Left lung (tissue), 10 donors: Measurements from ENCODE around the gene NPAT. TPM values are rescaled to one million over a fixed set of nuclear protein-coding genes. Genes with fewer than 3 reads are reported as not detected.
A peak's percentile ranks its signal among the peaks of the same experiment; 100 is the strongest.

Source experiments
- ATAC-seq: fragments of 200-7000 bp; cut with Tn5 transposase; one replicate; pipeline ENCODE4 v1.9.1; 2020; ENCODE audit warnings: moderate library complexity
- DNase-seq, 4 donors: peaks; one replicate each; pipeline ENCODE4 v3.0.0-alpha.2; 2013 to 2020
- H3K27ac ChIP-seq, 2 donors: fragments of 200-600 bp; sonication (generic) in 1 of 2; one replicate each; pipeline versions ENCODE4 v1.5.0 to v1.8.0; 2020 to 2021
- H3K27me3 ChIP-seq, 2 donors: fragments of 200-600 bp; sonication (generic) in 1 of 2; one replicate each; pipeline versions ENCODE4 v1.5.0 to v1.8.0; 2020 to 2021
- H3K36me3 ChIP-seq, 2 donors: fragments of 200-600 bp; sonication (generic) in 1 of 2; one replicate each; pipeline versions ENCODE4 v1.5.0 to v1.8.0; 2020 to 2021
- H3K4me1 ChIP-seq, 2 donors: fragments of 200-600 bp; one replicate each; pipeline ENCODE4 v1.8.0; 2021
- H3K4me3 ChIP-seq, 2 donors: fragments of 200-600 bp; sonication (generic) in 1 of 2; one replicate each; pipeline versions ENCODE4 v1.5.0 to v1.8.0; 2020 to 2021; ENCODE audit warnings: mild to moderate bottlenecking in 1 of 2
- H3K9me3 ChIP-seq, 2 donors: fragments of 200-600 bp; sonication (generic) in 1 of 2; one replicate each; pipeline versions ENCODE4 v1.5.0 to v1.8.0; 2020 to 2021
- intact Hi-C, 2 donors: fragments of 100-400 bp; cut with DNase I; formaldehyde crosslinking; loops; one replicate each; pipeline versions ENCODE4 v1.11.2 to v1.14.2; 2022
- polyA plus RNA-seq, 6 donors: library from polyadenylated mRNA; unstranded; fragments of 120-200 nt; gene quantifications; one replicate each; pipeline ENCODE4 v1.2.1, GENCODE V29; 2013; ENCODE audit not compliant: insufficient read length in 6 of 6
- total RNA-seq, 2 donors: library from RNA; stranded (reverse); fragmentation: NEBNext Ultra II Directional; extraction: Animal tissue kit (Norgen Biotek cat#: 25700); gene quantifications; one replicate each; pipeline ENCODE4 v1.2.1, GENCODE V29; 2021
- TF ChIP-seq, protein P1 (sequence below), 2 donors: fragments of 200-600 bp; sonication (generic) in 1 of 2; IDR thresholded peaks; one replicate each; pipeline versions ENCODE4 v1.5.0 to v1.8.0; 2021; ENCODE audit warnings: antibody characterized with exemption in 2 of 2
- donor health status: DM: no; HTN: yes; CAD: no.
- donor health status: DM: no; HTN: no; CAD: no.

Gene NPAT
- total and polyA plus RNA-seq, 8 donors = 13.6 to 22.5 (median 19.2) TPM

DNA sequence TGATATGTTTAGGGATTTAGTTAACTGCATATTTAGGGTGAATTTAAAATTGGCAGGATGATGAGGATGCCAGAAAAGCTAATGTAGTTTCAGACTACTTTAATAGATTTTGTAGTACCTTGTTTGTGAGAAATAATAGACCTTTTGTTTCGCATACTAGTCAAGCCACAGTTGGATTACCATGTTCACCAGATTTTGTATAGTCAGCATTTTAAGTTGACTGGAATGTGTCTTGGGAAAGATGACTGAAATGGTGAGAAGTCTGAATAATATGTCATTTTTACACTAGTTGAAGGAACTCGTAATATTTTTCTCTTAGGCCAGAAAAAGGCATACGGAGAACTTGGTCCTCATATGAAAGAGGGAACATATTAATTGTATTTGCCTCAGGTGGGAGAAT is 23.9 kb upstream of the NPAT start:
- H3K4me1 ChIP-seq = no peaks in the 10 kb centered on the region
- H3K27me3 ChIP-seq = no peaks in the 10 kb centered on the region
- ATAC-seq = no peak
- H3K36me3 ChIP-seq = peaks cover 0 to 40% of the 10 kb centered on the region in 2 donors
- TF ChIP-seq, protein P1, sequence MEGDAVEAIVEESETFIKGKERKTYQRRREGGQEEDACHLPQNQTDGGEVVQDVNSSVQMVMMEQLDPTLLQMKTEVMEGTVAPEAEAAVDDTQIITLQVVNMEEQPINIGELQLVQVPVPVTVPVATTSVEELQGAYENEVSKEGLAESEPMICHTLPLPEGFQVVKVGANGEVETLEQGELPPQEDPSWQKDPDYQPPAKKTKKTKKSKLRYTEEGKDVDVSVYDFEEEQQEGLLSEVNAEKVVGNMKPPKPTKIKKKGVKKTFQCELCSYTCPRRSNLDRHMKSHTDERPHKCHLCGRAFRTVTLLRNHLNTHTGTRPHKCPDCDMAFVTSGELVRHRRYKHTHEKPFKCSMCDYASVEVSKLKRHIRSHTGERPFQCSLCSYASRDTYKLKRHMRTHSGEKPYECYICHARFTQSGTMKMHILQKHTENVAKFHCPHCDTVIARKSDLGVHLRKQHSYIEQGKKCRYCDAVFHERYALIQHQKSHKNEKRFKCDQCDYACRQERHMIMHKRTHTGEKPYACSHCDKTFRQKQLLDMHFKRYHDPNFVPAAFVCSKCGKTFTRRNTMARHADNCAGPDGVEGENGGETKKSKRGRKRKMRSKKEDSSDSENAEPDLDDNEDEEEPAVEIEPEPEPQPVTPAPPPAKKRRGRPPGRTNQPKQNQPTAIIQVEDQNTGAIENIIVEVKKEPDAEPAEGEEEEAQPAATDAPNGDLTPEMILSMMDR (IDR thresholded peaks at IDR 0.05) = no peak
- no peaks in the 10 kb centered on the region for H3K9me3 ChIP-seq
- no peak for DNase-seq
- no peak overlapping the region for H3K4me3 ChIP-seq
- intact Hi-C loops = no loop called here
- peak overlapping the region in 1 of 2 donors; percentile 28 for H3K27ac ChIP-seq

DNA sequence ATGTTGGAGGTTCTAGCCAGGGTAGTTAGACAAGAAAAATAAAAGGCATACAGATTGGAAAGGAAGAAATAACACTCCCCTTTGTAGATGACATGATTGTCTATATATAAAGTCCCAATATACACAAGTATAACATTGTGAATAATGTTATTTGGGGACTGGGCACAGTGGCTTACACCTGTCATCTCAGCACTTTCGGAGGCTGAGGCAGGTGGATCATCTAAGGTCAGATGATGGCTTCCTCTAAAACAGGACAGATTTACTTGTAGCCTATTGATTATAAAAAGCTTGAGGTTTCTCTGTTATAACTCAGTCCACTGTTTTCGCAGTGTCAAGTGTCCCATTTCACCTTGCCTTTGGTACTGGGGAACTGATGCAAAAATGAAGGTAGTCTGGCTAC is 20.0 kb upstream of the NPAT start:
- peaks cover 0 to 20% of the 10 kb centered on the region in 2 donors for H3K36me3 ChIP-seq
- H3K4me1 ChIP-seq = peaks cover 0 to 3% of the 10 kb centered on the region in 2 donors
- no peak overlapping the region for H3K4me3 ChIP-seq
- TF ChIP-seq, protein P1 (IDR thresholded peaks at IDR 0.05) = no peak
- H3K27ac ChIP-seq = no peak overlapping the region
- intact Hi-C loops = no loop called here
- DNase-seq (no peak), ATAC-seq (no peak)
- H3K27me3 ChIP-seq = no peaks in the 10 kb centered on the region
- no peaks in the 10 kb centered on the region for H3K9me3 ChIP-seq

DNA sequence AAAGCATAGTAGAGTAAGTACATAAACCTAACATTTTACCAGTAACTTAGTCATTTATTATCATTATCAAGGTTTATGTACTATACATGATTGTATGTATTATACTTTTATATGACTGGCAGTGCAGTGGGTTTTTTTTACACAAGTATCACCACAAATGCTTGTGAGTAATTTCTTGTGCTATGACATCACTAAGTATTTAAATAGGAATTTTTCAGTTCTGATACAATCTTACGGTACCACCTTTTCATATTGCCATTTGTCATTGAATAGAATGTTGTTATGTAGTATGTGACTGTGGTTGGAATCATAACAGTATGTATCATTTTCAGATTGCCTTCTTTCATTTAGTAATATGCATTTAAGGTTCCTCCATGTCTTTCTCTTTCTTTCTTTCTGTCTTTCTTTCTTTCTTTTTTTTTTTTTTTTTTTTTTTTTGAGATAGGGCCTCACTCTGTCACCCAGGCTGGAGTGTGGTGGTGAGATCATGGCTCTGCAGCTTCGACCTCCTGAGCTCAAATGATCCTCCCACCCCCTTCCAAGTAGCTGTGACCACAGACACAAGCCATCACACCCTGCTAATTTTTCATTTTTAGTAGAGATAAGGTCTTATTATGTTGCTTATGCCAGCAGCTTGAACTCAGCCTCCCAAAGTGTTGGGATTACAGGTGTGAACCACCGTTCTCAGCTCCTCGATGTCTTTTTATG is 19.0 kb upstream of the NPAT start:
- Histone ChIP-seq H3K27me3 (no peaks in the 10 kb centered on the region), H3K4me1 (peaks cover 0 to 12% of the 10 kb centered on the region in 2 donors), H3K4me3 (no peak overlapping the region), H3K9me3 (no peaks in the 10 kb centered on the region), H3K36me3 (peaks cover 0 to 16% of the 10 kb centered on the region in 2 donors), H3K27ac (no peak overlapping the region)
- TF ChIP-seq, protein P1 (IDR thresholded peaks at IDR 0.05) = no peak
- DNase-seq = no peak
- no peak for ATAC-seq
- intact Hi-C loops = no loop called here

- no peaks in the 10 kb centered on the region for H3K27me3 ChIP-seq
- no peak overlapping the region for H3K4me3 ChIP-seq
- H3K4me1 ChIP-seq = peaks cover 0 to 23% of the 10 kb centered on the region in 2 donors
- DNase-seq (no peak), ATAC-seq (no peak)
- H3K27ac ChIP-seq = no peak overlapping the region
- intact Hi-C loops = no loop called here
- peaks cover 0 to 35% of the 10 kb centered on the region in 2 donors for H3K36me3 ChIP-seq
- TF ChIP-seq, protein P1 (IDR thresholded peaks at IDR 0.05) = no peak
- no peaks in the 10 kb centered on the region for H3K9me3 ChIP-seq
These were observed 16.6 kb upstream of the NPAT start for GRCh38 chr11:108239076-108239475.

GRCh38 chr11:108237058-108237481 is 14.6 kb upstream of the NPAT start:
- Histone ChIP-seq H3K4me1 (peaks cover 0 to 23% of the 10 kb centered on the region in 2 donors), H3K4me3 (no peak overlapping the region), H3K9me3 (no peaks in the 10 kb centered on the region), H3K27me3 (no peaks in the 10 kb centered on the region), H3K27ac (peak overlapping the region; percentile 43 to 78), H3K36me3 (peaks cover 0 to 48% of the 10 kb centered on the region in 2 donors)
- DNase-seq (no peak), ATAC-seq (no peak)
- TF ChIP-seq, protein P1 (IDR thresholded peaks at IDR 0.05) = no peak
- intact Hi-C loops = no loop called here
